GM18508 (cell line): ENCODE measurements around the gene LTBP4.
"Not testable (repeated sequence)": the region's sequence is repeated elsewhere in the genome, so short reads cannot be mapped to it uniquely, and the experiment has no call there.

Experiments
- ATAC-seq: cut with Tn5 transposase; IDR thresholded peaks from one replicate; pipeline ENCODE4 v1.9.1; 2021; ENCODE audit warnings: moderate number of reproducible peaks; ENCODE audit not compliant: insufficient read depth, unreplicated experiment

Gene LTBP4

GRCh38 chr19:40655684-40656083, 54.5 kb downstream of the LTBP4 start:
- not testable (repeated sequence) for ATAC-seq

- ATAC-seq, result no peak
These were observed 56.9 kb downstream of the LTBP4 start for GRCh38 chr19:40658031-40658430.

- ATAC-seq, result no peak
These were observed 57.9 kb downstream of the LTBP4 start for GRCh38 chr19:40659116-40659515.

- ATAC-seq, result no peak
These were observed 58.4 kb downstream of the LTBP4 start for GRCh38 chr19:40659566-40659965.

- no peak for ATAC-seq
These were observed 60.4 kb downstream of the LTBP4 start for GRCh38 chr19:40661616-40662015.

- no peak for ATAC-seq
These were observed 61.9 kb downstream of the LTBP4 start for GRCh38 chr19:40662925-40663694.

- ATAC-seq, result no peak
These were observed 62.8 kb downstream of the LTBP4 start for GRCh38 chr19:40663695-40664692.

GRCh38 chr19:40666803-40667438, 65.8 kb downstream of the LTBP4 start:
- no peak for ATAC-seq

GRCh38 chr19:40667602-40668001, 66.4 kb downstream of the LTBP4 start:
- no peak for ATAC-seq

GRCh38 chr19:40668991-40669614, 67.9 kb downstream of the LTBP4 start:
- no peak for ATAC-seq

- ATAC-seq, result no peak
These were observed 70.2 kb downstream of the LTBP4 start for GRCh38 chr19:40671404-40671803.

GRCh38 chr19:40672038-40672437, 70.9 kb downstream of the LTBP4 start:
- ATAC-seq, result no peak

GRCh38 chr19:40672573-40673299, 71.6 kb downstream of the LTBP4 start:
- no peak for ATAC-seq

GRCh38 chr19:40673397-40673796, 72.2 kb downstream of the LTBP4 start:
- no peak for ATAC-seq

- ATAC-seq, result no peak
These were observed 73.1 kb downstream of the LTBP4 start for GRCh38 chr19:40674291-40674690.

- no peak for ATAC-seq
These were observed 76.0 kb downstream of the LTBP4 start for GRCh38 chr19:40677156-40677555.
